AG20443 (cell line): ENCODE data around the gene CNST.
"Not testable (repeated sequence)": the region's sequence is repeated elsewhere in the genome, so short reads cannot be mapped to it uniquely, and the experiment has no call there.

ENCODE experiments used
- DNase-seq: peaks from one replicate; pipeline ENCODE4 v3.0.0; 2012; ENCODE audit warnings: low spot score, mixed read lengths

Gene CNST

DNA sequence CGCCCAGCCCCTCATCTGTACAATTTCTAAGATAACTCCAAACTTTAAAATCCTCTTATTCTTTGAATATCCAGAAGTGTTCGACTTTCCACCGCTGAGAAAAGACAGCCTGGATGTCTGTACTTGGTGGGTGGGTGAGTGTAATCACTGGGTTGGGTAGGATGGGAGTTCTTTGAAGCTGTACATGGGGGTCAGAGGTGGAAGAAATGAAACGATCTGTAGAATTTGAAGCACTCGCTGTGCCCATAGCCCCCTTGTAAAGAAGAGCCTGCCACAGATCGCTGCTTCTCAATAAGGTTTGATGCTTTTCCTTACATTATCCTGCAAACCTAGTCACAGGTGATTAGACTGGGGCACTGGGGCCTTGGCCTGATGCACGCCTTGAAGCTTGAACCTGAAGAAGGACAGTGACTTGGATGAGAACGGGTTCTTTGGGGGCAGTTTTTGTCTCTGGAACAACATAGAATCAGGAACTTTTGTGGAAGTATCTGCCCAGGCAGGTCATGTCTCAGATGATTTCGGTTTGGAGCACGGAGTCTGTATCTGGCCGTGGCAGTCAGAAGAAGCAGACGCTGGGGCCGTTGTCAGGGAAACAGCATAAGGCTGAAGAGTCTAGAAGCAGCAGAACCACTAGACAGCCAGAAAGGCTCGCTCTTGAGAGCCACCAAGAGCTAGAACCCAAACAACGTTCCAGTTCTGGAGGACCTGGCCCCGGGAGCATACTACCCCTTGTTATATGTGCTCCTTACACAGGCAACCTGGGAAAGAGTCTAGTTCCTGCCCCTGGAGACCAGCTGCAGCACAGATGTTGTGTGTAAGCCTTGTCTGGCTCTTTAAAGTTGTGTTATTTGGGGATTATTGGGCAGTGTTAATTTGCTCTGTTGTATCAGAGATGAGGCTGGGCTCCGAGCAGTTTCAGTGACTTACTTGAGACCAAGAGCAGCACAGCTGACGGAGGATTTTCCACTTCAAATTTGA lies 112.8 kb downstream of the CNST start:
- DNase-seq, result peak; percentile 60

DNA sequence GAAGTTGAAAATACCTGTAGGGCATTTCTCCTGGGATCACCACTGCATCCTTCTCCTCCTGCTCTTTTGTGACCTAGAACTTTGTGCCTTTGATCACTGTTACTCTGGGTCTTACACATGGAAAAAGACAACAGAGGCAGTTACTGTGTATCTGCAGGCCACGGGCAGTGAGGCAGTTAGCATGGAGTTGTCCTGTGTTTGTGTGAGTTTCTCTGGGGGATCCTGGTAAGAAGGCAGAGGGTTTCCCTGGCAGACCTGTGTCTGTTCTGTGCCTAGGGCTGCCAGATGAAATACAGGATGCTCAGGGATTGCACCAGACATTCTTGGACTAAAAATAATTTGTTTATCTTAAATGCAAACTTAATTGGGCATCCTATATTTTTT lies 113.5 kb downstream of the CNST start:
- no peak for DNase-seq

DNA sequence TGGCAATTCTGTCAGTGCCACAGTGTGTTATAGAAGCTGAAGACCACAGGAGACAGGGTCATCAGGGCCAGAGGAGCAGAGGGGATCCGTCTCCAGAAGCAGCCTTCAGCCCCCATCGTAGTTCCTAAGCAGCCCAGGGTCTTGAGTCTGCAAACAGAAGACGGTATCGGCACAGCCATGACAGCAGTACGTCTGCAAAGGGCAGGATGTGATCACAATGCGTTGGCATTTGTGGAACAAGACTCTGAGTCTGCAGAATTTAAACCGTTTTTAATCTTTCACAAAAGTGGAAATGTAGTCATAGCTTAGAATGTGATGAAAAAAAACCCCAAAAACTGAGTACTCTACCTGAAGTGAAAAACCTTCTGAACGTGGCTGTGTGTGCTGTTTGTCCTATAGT lies 113.9 kb downstream of the CNST start:
- DNase-seq, result no peak

- no peak for DNase-seq
Measured at GRCh38 chr1:246680696-246681130, 114.5 kb downstream of the CNST start.

DNA sequence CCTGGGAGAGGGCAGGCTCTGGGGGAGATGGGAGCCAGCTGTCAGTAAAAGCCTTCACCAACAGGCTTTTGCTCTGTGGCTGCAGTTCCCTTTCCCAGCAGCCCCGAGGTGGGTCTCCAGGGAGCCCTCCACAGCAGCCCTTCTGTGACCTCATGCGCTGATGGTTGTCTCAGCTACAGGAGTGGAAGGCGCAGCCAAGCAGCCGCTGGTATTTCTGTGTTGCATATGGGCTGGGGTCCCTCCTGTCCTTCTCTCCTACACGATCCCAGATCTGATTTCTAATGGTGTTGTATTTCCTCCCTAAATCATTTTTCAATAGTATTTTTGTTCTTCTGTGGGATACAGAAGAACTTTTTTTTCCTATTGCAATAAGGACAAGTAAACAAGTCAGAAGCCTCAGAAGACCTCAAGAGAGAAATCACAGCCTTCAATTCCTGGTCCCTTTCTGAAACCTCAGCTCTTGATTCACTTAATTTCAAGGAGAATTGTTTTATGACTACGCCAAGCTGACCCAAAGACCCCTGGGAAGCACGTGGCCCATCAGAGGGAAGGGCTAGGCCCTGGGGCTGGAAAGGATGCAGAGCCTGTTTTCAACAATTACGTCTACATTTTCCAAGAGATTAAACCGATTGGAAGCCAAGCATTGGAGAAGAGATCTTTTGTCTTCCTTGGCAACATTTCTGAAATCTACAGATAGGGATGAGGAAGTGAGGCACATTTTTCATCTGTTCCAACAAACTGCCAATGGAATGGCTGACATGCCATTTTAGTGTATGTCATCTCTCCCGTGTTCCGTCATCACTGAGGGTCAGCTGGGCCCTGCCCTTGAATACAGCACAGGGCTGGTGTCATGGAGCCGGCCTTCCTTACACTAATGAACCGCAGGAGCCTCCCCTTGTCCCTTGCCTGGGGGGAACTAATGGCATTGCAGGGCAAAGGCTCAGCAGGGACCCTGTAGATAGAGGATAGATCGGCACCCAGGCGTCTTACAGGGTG lies 115.9 kb downstream of the CNST start:
- DNase-seq, result no peak

GRCh38 chr1:246683521-246683920 lies 117.3 kb downstream of the CNST start:
- no peak for DNase-seq

DNA sequence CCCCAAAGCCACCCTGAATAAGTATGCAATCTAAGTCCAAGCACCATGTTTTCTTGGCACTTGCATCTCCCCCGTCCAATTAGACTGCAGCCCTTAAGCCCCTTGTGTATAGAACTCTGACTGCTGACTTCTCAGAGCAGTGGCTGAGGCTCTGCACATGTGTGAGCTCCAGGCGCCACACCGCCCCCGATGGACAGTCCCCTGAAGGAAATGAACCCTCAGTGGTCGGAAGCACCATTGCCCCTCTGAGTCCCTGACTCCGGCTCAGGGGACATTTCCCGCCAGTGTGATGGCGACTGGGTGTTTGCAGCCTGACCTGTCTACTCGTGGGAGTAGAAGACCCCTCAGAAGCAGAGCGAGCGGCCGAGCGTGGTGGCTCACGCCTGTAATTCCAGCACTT lies 120.7 kb downstream of the CNST start:
- no peak for DNase-seq

GRCh38 chr1:246689409-246690008 lies 123.3 kb downstream of the CNST start:
- peak; percentile 90 for DNase-seq

DNA sequence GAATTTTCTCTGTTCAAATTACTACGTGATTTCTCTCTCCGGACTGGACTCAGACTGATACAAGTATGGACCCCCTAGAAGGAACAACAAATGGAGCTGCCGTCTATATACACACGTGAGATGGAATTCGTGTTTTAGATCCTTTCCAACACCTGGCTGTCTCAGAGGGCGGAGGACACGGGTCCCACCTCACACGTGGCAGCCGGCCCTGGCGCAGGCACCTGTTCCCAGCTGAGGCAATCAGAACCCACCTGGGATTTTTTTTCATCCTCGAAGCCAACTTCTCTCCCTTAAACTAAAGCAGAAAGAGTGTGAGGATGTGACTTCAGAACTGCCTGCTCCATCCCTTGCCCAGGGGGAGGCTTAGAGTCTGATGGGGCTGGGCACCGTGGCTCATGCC lies 123.8 kb downstream of the CNST start:
- DNase-seq, result no peak

- DNase-seq, result no peak
Measured at GRCh38 chr1:246691622-246692495, 125.6 kb downstream of the CNST start.

DNA sequence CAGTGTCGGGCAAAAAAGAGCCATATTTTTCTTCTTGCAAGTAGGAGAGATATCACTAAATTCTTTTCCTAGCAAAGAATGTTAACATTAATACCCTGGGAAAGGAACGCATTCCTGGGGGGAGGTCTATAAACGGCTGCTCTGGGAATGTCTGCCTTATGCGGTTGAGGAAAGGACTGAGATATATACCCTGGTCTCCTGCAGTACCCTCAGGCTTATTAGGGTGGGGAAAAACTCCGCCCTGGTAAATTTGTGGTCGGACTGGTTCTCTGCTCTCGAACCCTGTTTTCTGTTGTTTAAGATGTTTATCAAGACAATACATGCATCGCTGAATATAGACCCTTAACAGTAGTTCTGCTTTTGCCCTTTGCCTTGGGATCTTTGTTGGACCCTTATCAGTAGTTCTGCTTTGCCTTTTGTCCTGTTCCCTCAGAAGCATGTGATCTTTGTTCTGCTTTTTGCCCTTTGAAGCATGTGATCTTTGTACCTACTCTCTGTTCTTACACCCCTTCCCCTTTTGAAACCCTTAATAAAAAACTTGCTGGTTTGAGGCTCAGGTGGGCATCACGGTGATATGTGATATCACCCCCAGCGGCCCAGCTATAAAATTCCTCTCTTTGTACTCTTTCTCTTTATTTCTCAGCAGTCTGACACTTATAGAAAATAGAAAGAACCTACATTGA lies 128.1 kb downstream of the CNST start:
- not testable (repeated sequence) for DNase-seq

DNA sequence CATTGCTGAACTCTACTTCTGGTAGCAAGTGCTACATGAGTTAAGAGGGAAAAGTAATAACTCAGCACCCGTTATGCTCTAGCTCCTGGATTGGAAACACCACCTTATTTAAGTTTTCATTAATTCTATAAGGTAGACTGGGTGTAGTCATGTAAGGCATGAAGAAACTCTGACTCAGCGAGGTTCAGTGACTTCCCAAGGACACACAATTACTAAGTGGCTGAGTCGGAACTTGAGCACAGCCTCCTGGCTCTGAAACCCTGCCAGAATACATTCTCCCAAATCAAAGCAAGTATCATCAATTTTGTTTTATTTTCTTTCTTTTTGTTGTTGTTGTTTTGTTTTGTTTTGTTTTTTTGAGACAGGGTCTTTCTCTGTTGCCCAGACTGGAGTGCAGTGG lies 128.9 kb downstream of the CNST start:
- no peak for DNase-seq

GRCh38 chr1:246695666-246696065 lies 129.4 kb downstream of the CNST start:
- no peak for DNase-seq

GRCh38 chr1:246698466-246699094 lies 132.3 kb downstream of the CNST start:
- DNase-seq, result no peak

DNA sequence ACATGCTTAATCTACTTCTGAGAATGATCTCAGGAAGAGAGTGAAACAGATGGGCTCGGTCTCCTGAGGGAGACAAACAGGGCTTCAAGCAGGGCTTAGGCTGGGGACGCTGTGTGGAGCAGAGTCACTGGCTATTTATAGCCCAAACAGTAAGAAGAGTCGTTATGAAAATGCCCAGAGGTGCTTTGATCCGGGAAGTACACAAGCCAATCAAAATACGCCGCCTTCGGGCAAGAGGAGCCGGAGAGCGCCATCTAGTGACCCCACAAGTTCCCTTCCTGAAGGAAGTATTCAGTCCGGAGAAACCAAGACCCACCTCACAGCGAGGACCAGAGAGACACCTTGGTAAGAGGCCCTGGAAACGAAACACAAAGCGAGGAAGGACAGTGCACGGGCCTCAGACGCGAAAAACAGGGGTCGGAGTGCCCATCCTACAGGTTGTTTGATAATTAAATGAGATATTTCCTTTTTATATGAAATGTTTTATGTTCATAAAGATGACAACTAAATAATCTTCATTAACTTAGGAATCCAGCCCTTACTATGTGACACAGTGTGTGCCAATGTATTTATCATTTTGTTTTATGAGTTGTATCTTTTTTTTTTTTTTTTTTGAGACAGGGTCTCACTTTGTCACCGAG lies 133.0 kb downstream of the CNST start:
- peak; percentile 89 for DNase-seq

- no peak for DNase-seq
Measured at GRCh38 chr1:246703581-246703980, 137.3 kb downstream of the CNST start.

DNA sequence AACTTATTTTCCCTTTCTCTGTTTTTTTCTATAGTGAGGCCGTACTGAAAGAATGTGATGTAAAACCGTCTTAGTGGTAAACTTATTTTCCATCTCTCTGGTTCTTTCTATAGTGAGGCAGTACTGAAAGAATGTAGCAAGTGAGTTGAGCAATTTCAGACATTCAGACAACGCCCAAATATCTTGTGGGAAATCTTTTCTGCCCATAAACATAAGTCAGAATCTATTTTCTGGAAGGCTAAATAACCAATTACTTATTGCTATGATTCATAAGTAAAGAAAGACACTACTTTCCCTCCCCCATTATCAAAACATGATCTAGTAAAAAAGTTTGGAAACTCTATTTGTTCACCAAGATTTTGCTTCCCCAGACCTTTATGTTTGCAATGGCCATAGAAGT lies 139.1 kb downstream of the CNST start:
- DNase-seq, result peak; percentile 72

- DNase-seq, result no peak
Measured at GRCh38 chr1:246708166-246708565, 141.9 kb downstream of the CNST start.

GRCh38 chr1:246709196-246709595 lies 142.9 kb downstream of the CNST start:
- no peak for DNase-seq

DNA sequence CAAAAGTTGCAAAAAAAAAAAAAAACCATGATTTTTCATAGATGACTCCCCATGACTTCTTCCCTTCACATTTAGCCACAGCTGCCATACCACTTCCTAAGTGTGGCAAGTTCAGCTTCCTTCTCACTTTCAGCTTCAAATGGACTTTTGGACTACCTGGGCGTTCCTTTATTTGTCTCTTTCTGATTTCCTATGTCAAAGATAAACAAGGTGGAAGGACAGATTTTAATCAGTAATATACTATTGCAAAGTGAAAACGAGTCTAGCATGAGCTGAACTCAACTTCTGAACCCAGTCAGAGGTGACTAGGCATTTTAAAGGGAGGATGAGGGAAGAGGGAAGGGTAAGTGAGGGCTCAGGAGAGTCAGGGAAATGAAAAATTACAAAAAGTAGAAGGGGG lies 143.6 kb downstream of the CNST start:
- no peak for DNase-seq
